HT1080 (cell line): ENCODE data around the gene PHACTR1. TPM values are rescaled to one million over a fixed set of nuclear protein-coding genes. Genes with fewer than 3 reads are reported as not detected.

ENCODE experiments used
- DNase-seq: peaks from one replicate; pipeline ENCODE4 v3.0.0-alpha.2; 2015; ENCODE audit warnings: low read depth
- total RNA-seq: library from RNA; depleted of rRNA; stranded (reverse); fragments of >200 nt; shearing (Covaris generic); gene quantifications from 2 replicates; pipeline ENCODE4 v1.2.3, GENCODE V29; 2014

Gene PHACTR1
- total RNA-seq, 1 experiment from 2014 or later: 7.8 TPM

- no peak for DNase-seq
These were observed 261.2 kb downstream of the PHACTR1 start for GRCh38 chr6:12977806-12978205.

- DNase-seq: no peak
These were observed 264.2 kb downstream of the PHACTR1 start for GRCh38 chr6:12980741-12981140.

DNA sequence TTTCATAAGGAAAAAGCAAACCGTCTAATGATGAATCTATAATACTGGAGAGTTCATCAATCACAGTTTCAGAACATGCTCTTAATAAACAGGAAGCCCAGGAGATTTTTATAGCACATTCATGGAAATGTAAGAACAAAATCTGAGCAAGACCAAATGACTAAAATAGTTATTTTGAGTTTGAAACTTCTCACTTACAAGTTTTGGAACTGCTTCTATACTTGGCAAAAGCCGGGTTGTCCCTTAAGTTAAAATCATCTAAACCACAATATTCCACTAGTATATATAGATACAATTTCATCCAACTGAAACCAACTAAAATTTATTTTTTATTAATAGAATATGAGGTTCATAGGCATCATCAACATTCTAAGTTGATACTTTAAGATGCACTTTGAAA lies 268.2 kb downstream of the PHACTR1 start:
- no peak for DNase-seq

DNA sequence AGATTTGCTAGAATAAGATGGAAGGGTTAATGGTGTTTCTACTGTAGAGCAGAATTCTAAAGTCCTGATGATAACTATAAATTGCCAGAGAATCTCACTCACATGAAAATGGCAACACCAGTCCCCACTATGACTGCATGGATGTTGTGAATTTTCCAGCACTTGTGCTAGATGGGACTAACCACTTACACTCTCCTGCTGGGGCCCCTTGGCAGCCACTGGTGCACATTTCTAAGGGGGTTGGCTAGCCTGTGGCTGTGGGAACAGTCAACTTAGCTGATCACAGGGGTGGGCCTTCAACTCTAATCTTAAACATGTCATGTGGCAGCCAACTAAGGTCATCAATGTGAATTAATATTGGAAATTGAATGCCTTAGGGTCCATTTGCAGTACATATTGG lies 271.2 kb downstream of the PHACTR1 start:
- DNase-seq: no peak

DNA sequence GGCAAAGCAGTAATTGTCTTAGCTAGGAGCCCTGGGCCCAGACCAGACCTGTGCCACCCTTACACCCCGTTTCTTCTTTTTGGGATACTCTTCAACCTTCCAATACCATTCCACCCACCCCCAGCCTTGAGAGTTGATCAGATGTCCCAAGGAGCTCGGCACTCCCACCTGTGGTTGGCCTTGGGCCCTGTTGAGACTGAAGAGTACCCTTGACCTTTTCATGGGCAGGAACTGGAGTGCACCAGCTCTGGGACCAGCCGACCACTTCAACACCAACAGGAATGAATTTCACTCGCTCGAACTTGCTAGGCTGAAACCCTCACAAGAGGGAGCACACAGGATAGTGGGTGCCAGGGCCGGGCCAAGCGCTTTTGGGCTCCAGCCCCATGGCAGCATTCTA lies 273.6 kb downstream of the PHACTR1 start:
- DNase-seq: no peak

DNA sequence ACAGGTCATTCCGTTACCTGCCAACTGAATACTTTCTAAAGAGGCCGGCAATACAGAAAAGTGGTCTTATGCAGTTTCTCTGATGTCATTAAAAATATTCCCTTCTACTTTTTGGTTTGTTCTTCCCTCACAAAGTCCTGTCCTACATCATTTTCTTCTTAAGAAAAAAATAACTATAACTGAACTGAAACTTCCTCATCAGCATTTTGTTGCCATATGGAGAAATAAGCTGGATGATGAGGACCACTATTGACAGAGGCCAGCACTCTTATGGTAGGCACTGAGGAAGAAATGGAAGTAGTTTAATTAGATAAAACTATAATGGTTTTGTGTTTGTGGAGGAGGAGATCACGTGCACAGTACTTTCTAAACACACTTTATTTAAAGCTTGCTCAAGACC lies 274.9 kb downstream of the PHACTR1 start:
- no peak for DNase-seq

- DNase-seq: no peak
These were observed 276.2 kb downstream of the PHACTR1 start for GRCh38 chr6:12992770-12993169.

DNA sequence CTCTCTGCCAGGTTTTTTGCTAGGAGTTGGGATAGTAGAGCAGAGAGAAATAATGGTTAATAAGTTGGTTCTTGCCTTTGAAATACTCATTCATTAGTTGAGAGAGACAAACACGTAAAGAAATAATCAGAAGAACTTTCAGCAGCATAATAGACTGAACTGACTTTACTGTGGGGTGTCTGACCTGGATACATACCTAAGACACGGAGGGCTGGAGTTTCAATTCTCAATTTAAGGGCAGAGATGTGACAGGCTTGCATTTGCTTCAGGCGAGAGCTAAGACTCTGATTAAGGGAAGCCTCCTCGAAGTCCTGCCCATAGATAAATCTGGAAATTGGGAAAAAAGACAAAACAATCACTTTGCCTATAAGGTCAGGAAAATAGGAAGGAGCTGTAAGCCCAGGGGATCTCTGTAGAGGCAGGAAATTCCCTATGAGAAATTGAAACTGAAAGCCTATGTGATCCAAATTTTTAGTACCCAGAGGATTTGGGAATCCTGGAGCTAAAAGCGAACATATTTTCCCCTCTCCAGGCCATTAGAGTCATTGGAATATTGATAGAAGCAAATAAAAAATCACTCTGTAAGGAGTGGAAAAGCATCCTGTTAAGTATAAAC lies 276.8 kb downstream of the PHACTR1 start:
- DNase-seq: no peak

DNA sequence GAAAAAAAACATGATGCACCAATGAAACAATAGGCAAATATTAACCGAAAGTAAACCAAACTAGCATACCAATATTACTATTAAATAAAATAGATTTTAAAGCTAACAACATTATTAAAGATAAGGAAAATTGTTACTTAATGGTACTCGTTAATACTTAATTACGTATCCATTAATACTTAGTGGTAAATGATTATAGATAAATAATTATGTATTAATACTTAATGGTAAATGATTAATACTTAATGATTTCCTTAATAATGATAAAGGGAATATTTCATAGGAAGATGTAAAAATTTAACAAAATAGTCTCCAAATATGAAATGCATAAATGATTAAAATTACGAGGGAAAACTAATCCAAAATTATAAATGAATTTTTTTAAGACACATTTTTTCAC lies 278.9 kb downstream of the PHACTR1 start:
- DNase-seq: no peak

GRCh38 chr6:13000537-13000936 lies 284.0 kb downstream of the PHACTR1 start:
- no peak for DNase-seq

DNA sequence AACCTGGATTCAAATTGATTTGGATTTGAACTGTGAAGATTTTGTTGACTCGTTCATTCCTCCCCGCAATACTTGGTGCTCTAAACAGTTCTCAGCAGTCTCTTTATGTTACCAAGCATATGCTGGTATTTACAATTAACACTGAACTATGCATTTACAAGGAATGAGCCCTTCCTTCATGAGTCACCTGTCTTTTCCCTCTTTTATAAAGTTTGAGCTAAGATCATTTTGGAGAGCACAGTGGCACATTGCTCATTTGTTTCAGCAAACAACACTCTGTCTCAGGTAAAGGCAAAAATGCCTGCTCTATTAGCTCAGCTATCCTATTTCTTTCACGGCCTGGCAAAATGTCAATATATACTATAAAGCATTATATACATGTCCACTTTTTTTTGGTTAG lies 285.4 kb downstream of the PHACTR1 start:
- DNase-seq: peak; percentile 37

DNA sequence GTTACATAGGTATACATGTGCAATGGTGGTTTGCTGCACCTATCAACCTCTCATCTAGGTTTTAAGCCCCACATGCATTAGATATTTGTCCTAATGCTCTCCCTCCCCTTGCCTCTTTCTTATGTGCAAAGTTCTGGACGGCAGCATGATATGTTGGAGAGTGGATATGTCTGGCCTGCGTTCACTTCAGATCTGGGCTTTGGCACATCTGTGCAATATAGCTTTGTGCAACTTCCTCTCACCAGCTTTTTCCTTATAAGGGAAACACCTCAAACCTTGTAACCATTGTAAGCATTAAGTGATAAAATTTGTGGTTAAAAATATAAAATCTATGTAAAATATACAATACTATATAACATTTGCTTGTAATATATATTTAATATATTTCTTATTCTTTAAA lies 288.0 kb downstream of the PHACTR1 start:
- no peak for DNase-seq

DNA sequence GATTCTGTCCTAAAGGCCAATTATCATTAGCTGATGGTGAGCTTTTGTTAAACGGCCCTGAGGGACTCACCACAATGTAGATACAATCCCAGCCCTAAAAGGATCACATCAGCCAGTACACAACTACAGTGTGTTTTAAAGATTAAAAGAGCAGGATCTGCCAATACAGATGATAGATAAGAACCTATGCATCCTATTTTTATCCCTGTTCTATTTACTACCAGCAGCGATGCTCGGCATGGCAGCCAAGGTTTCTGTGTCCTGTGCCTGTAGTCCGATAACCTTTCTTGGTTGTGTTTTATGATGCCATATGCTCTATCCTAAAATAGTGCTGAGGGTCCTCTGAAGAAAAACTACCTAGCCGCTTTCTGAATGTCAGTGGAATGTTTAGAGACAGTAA lies 289.4 kb downstream of the PHACTR1 start:
- DNase-seq: no peak

- peak; percentile 65 for DNase-seq
These were observed 290.2 kb downstream of the PHACTR1 start for GRCh38 chr6:13006578-13007300.

DNA sequence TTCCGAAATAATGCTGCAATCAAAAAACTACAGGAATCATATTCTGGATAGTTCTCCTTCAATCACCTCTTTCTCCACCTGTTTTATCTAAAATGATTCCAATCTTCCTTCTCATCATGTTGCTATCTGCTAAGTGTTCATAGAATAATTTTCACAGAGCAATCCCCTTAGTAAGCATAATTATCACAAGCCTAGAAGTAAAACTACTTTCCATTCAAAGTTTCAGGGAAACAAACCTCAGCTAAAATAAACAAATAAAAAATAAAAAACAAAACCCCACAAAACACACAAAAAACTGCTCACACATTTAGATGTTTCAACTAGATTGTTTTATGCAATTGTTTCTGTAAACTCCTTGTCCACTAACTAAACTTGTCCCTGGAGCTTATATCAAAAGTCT lies 291.2 kb downstream of the PHACTR1 start:
- no peak for DNase-seq

DNA sequence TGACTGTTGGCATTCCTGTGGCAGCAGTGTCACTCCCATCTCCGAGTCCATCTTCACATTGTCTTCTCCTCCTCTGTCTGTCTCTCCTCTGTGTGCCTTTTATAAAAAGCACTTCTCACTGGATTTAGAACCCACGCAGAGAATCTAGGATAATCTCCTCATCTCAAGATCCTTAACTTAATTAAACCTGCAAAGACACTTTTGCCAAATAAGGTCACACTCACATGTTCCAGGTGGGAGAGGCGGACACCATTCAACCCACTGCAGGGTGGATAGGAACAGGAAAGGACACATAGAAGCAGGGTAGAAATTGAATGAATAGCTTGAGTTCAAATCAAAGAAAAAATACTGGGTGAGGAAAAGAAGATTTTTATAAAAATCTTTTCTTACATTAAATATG lies 292.5 kb downstream of the PHACTR1 start:
- no peak for DNase-seq

GRCh38 chr6:13009461-13009860 lies 292.9 kb downstream of the PHACTR1 start:
- DNase-seq: no peak

DNA sequence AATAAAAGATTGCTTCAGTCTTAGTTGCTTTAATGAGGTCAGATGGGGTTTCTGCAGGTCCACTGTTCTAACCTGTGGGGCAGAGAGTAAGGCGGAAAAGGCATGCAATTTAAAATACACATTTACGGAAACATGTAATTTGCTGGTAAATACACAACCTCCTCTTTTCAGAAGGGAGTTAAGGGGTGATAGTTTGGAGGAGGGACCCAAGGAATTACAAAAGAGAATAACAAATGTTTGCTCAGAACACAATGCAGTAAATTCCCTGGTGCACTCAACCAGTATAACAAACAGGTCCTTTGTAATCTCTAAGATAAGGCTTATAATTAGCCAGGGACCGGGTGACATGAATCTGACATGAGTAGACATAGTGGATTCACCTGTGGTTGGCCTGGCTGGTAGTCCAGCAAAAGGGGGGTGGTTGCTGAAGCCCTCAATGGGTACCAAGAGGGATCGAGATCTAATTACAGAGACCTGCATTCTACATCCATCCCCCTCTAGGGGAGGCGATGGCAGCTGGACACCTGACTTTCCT lies 295.1 kb downstream of the PHACTR1 start:
- no peak for DNase-seq

- no peak for DNase-seq
These were observed 295.7 kb downstream of the PHACTR1 start for GRCh38 chr6:13012296-13012695.

DNA sequence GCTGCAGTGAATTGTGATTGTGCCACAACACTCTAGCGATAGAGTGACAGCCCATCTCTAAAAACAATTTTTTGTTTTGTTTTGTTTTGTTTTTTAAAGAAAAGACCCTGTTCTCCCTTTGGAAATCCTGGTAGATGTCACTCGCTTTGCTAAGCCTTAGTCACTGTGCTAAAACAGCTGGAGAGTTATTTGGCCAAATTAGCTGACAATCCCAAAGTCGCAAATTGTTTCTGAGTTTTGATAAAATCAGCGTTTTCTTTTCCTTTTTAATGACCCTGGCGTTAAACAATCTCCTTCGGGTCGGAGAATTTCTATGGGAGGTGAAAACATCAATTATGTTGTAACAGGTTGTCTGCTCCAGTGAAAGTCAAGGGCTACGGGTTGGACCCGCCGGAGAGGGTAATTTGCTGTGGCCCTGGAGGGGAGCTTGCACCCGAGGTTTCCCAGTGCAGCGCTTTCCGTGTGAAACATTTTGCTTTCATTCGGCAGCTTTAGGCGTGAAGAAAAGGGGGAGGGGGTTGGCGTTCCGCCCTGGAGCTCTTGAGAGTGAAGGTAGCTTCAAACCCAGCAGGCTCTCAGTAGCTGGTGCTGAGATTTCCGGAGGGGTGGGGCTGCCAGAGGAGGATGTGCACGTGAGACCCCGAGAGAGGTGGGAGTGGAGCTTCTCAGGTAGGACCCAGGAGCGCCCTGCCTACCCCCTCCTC lies 296.6 kb downstream of the PHACTR1 start:
- no peak for DNase-seq

DNA sequence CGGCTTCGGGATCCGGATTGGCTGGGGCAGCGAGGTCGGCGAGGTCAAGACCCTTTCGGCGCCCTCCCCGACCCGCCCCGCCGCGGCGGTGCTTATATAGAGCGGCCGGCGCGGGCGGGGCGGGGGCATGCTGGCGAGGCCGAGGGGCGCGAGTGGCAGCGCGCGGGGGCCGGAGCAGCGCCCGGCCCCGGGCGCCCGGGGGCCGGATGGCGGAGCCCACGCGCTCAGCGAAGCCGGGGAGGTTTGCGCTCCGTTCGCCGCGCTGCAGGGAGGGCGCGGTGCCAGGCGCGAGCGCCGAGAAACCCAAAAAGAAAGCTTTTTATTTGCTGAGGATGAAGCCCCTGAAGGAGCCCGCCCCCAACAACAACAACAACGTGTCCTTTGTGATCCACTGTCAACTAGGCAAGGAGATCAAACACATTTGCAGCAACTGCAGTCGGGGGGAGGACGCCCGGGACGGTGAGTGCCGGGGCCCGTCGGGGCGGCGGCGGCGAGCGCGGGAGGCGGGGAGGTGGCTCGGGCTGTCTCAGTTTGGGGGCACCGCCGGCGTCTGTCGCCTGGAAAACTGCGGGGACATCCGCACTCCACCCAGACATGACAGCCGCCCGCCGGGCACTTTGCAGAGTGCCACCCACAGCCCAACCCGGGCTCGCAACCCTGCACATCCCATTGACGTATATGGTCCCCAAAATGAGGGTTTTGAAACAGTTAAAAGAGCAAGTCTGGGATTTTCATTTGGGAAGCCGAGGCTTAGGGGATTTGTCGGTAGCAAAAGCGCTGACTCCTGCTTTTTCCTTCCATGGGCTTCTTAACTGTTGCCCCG lies 297.3 kb downstream of the PHACTR1 start:
- no peak for DNase-seq
